ENCODE results near the gene NUS1.
"Not testable (repeated sequence)": the region's sequence is repeated elsewhere in the genome, so short reads cannot be mapped to it uniquely, and the experiment has no call there.

The NUS1 gene

DNA sequence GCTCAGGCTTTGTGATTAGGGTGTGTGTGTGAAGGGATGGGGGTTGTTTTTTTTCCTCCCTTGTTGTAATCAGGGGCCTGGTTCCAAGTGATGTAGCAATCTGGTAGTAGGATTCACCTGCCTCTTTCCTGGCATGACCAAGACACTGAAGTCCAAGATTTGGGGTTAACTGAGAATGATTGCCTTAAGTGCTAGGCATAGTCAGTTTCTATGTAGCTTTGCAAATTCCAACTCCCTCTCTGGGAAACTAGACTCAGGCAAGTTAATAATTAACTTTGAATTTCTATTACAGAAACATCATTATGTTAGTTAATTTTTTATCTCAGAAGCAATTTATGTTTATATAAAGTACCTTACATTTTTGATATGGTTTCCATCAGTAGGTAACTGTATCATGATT lies 43.6 kb downstream of the NUS1 start:
- DNase-seq, result no peak

GRCh38 chr6:117721520-117721919 lies 46.3 kb downstream of the NUS1 start:
- DNase-seq, result not testable (repeated sequence)

- DNase-seq, result no peak
Observed at GRCh38 chr6:117728626-117729025, 53.4 kb downstream of the NUS1 start.

DNA sequence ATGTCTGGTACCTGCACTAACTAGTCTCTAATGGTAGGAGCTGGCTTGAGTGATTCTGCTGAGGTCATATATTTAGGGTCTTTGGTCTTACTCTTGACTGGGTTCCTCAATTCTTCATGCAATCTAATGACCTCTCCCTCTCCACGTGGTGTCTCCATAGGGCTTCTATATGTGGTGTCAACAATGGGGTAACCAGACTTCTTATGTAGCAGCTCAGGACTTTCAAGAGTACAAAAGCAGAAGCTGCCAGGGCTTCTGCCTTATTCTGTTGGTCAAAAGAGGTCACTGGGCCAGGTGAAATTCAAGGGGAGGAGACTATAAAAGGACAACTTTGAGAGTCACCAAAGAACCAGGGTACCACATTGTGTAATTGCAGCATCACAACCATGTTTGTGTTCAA lies 54.3 kb downstream of the NUS1 start:
- no peak for DNase-seq

- DNase-seq, result no peak
Observed at GRCh38 chr6:117733341-117733740, 58.1 kb downstream of the NUS1 start.

DNA sequence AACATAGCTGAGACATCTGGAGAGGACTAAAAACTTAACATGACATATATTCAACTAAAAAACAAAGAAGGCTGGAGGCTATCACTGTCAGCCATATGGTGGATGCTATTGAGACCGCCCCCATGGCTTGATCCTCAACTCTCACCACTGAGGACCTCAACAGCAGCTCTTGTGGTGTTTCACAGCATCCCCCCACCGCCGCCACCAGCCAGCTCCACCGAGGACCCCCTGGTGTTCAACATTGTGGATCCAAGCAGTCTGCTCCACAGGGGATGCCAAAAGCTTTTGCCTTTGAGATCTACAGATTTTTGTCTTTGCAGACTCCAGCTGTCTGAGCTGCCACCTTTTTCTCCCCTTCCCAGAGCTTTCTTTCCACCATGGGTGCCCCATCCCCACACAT lies 64.6 kb downstream of the NUS1 start:
- DNase-seq, result no peak

- no peak for DNase-seq
Observed at GRCh38 chr6:117740605-117741004, 65.3 kb downstream of the NUS1 start.

GRCh38 chr6:117750675-117751074 lies 75.4 kb downstream of the NUS1 start:
- DNase-seq, result not testable (repeated sequence)

All from NCI-H1417 treated with DMSO at 0.1 percent for 48 hours (cell line).